Ectodermal cell (in vitro differentiated cells): Measurements from ENCODE around the gene HMCN2.

Experiments
- H3K27ac ChIP-seq: 2 replicates; pipeline ENCODE4 v1.7.0; 2013; ENCODE audit warnings: mild to moderate bottlenecking, low read depth, low read length; ENCODE audit not compliant: insufficient read depth, poor library complexity, severe bottlenecking
- H3K27me3 ChIP-seq: 2 replicates; pipeline ENCODE4 v1.7.0; 2013; ENCODE audit warnings: mild to moderate bottlenecking, low read length; ENCODE audit not compliant: insufficient read depth, control insufficient read depth, poor library complexity, severe bottlenecking
- H3K36me3 ChIP-seq: one replicate; pipeline ENCODE4 v1.7.0; 2013; ENCODE audit warnings: low read length; ENCODE audit not compliant: control insufficient read depth, insufficient read depth
- H3K4me1 ChIP-seq: one replicate; pipeline ENCODE4 v1.7.0; 2013; ENCODE audit warnings: low read length; ENCODE audit not compliant: control insufficient read depth, insufficient read depth
- H3K4me3 ChIP-seq: 2 replicates; pipeline ENCODE4 v1.7.0; 2013; ENCODE audit warnings: low read depth, low read length, control low read depth; ENCODE audit not compliant: insufficient read depth
- H3K9me3 ChIP-seq: 2 replicates; pipeline ENCODE4 v1.7.0; 2013; ENCODE audit warnings: mild to moderate bottlenecking, low read length, moderate library complexity; ENCODE audit not compliant: control insufficient read depth
- WGBS, 2 experiments: methylation state at CpG; one replicate each; pipeline ENCODE4 v1.1.7; 2013; ENCODE audit warnings: missing lambda C conversion rate in 2 of 2; 5-methylcytosine and 5-hydroxymethylcytosine counted together

Gene HMCN2

DNA sequence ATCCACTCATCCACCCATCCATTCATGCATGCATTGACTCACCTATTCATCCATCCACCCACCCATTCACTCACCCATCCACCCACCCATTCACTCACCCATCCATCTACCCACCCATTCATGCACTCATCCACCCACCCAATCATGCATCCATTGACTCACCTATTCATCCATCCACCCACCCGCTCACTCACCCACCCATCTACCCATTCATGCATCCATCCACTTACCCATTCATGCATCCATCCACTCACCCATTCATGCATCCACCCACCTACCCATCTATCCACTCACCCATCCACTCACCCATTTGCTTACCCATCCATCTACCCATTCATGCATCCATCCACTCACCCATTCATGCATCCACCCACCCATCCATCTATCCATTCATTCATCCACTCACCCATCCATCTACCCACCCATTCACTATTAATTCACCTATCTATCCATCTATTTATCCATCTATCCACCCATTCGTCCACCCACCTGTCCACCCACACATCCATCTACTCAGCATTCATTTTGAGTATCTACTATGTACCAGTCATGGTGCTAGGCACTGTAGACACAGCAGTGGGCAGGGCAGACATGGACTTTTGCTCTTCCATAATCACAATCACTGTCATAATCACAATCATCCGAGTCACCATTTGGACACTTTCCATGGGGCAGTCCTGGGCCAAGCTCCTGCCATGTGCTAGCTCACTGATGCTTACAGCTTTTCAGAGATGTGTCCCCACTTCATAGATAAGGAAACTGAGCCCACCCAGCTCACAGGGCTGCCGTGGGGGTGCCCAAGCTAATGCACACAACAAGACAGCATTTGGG is 34.4 kb downstream of the HMCN2 start:
- H3K27me3 ChIP-seq = no peaks in the 10 kb centered on the region
- H3K4me1 ChIP-seq = peaks cover 2% of the 10 kb centered on the region
- H3K9me3 ChIP-seq = no peaks in the 10 kb centered on the region
- H3K36me3 ChIP-seq = no peaks in the 10 kb centered on the region
- WGBS, 2 experiments = 88 to 92% methylated on average over 4 of the region's 4 CpGs
- H3K27ac ChIP-seq = no peak overlapping the region
- no peak overlapping the region for H3K4me3 ChIP-seq

DNA sequence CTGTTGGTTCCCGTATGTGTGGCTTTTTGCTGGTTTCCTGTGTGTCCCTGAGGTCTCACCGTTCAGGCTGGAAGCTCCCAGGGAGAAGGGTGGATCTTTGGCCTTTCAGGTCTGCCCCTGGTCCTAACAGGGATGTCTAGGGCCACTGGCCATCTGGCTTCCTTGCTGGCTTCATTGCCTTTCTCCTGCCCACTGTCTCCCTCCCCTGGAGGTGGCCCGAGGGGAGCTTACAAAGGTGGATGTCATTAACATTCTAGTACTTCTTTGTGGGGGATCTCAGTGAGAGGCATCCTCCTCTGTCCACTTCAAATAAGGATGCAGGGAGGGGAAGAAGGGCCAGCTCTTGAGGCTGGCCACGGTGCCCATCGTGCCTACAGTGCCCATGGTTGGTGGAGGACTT is 35.2 kb downstream of the HMCN2 start:
- H3K4me3 ChIP-seq = no peak overlapping the region
- H3K9me3 ChIP-seq = no peaks in the 10 kb centered on the region
- no peaks in the 10 kb centered on the region for H3K27me3 ChIP-seq
- no peaks in the 10 kb centered on the region for H3K36me3 ChIP-seq
- no peak overlapping the region for H3K27ac ChIP-seq
- 70 to 78% methylated on average over 5 of the region's 5 CpGs for WGBS, 2 experiments
- H3K4me1 ChIP-seq = peaks cover 2% of the 10 kb centered on the region

DNA sequence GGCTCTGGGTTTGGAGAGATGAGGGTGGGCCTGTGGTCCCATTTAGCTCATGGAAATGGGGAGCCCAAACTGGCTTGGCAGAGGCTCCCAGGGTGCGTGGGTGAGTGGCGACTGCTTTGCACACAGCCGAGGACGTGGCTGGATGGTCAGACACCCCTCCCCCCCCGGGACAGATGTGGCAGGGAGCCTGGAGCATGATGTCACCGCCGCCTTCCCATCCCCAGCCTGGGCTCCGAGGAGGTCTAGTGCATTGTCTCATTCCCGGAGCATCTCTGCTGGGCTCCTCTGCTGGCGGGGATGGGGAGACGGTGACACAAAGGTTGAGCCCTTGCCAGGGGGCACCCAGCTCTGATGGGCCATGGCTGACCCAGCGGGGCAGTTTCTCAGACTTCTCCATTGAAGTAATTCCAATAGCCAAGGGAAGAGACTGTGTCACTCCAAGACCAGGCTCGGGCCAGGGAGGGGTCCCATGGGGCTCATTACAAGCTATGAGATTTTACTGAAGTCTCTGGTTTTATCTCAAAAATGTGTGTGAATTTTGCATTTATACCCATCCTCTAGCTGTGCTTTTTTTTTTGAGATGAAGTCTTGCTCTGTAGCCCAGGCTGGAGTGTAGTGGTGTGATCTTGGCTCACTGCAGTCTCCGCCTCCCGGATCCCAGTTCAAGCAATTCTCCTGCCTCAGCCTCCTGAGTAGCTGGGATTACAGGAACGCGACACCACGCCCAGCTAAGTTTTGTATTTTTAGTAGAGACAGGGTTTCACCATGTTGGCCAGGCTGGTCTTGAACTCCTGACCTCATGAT is 36.1 kb downstream of the HMCN2 start:
- Histone ChIP-seq H3K27me3 (no peaks in the 10 kb centered on the region), H3K4me3 (no peak overlapping the region), H3K27ac (no peak overlapping the region), H3K36me3 (no peaks in the 10 kb centered on the region), H3K9me3 (no peaks in the 10 kb centered on the region), H3K4me1 (peaks cover 2% of the 10 kb centered on the region)
- 87% methylated on average over 18 of the region's 18 CpGs for WGBS, 2 experiments

DNA sequence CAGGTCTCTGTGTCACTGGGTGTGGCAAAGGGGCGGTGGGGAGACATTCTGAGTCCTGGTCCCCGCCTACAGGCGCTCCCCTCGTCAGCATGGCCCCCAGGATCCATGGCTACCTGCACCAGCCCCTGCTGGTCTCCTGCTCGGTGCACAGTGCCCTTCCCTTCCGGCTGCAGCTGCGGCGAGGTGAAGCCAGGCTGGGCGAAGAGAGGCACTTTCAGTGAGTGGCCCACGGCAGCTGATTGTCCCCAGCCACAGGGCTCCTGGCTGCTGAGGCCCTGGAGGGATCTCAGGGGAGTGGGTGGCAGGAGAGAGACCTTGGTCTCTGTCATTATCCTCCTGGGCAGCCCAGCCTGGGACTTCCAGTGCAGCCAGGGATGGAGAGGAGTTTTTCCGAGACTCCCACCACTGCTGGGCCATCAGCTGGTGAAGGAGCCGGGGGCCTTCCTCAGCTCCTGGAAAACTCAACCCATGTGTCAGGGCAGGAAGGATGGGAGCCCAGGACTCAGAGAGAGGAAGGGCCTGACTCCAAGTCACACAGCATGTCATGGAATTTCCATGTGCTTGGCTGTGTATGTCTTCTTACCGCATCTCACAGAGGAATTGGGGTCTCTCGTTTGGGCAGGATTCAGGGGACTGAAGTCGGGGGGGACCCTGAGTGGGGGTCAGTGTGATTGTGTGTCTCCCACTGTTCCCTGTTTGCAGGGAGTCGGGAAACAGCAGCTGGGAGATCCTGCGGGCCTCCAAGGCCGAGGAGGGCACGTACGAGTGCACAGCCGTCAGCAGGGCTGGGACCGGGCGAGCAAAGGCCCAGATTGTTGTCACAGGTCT is 37.4 kb downstream of the HMCN2 start:
- no peak overlapping the region for H3K27ac ChIP-seq
- no peaks in the 10 kb centered on the region for H3K4me1 ChIP-seq
- H3K36me3 ChIP-seq = no peaks in the 10 kb centered on the region
- no peaks in the 10 kb centered on the region for H3K9me3 ChIP-seq
- no peaks in the 10 kb centered on the region for H3K27me3 ChIP-seq
- WGBS, 2 experiments = 94% methylated on average over 23 of the region's 23 CpGs
- H3K4me3 ChIP-seq = no peak overlapping the region

DNA sequence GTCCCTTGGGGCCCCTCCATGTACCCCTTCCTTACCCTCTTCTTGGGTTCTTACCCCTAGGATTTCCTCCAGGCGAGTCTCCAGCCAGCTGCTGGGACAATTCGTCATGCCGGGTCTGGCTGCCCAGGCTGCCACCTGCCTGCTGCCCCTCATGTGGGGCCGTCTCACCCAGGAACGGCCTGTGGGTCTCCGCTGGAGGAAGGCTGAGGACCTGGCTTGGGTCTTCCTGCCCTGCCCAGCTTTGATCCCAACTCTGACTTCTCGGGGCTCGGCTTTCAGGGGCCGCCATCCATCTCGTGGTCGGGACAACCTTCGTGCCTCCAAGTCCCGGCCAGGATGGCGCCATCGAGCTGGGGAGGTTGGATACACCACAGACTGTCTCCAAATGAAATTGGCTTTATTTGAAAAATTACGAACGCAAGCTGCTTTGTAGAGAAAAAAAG is 38.1 kb downstream of the HMCN2 start:
- H3K27ac ChIP-seq = no peak overlapping the region
- 90 to 91% methylated on average over 17 of the region's 17 CpGs for WGBS, 2 experiments
- H3K27me3 ChIP-seq = no peaks in the 10 kb centered on the region

DNA sequence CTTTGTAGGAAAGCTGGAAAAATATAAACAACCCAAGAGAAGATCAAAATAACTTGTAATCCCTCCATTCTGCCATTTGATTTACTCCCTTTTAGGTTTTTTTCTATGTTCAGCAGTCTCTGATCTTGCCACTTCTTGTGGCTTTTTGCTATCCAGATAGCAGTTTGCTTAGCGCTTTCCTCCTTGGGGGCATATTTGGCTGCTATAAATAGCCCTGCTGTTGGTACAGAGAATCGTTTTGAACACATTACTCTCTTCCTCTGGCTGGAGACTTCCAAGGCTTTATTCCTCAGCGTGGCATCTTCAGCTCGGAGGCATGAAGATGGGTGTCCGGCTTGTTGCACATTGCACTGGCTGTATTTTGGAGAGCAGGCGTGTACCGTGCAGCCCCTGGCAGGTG is 38.6 kb downstream of the HMCN2 start:
- Histone ChIP-seq H3K4me3 (no peak overlapping the region), H3K36me3 (no peaks in the 10 kb centered on the region), H3K27me3 (no peaks in the 10 kb centered on the region), H3K9me3 (no peaks in the 10 kb centered on the region), H3K4me1 (no peaks in the 10 kb centered on the region), H3K27ac (no peak overlapping the region)
- 93% methylated on average over 7 of the region's 7 CpGs for WGBS, 2 experiments

More for the DNA sequence above, 38.1 kb downstream of the HMCN2 start:
- Histone ChIP-seq H3K4me1 (no peaks in the 10 kb centered on the region), H3K9me3 (no peaks in the 10 kb centered on the region), H3K4me3 (no peak overlapping the region), H3K36me3 (no peaks in the 10 kb centered on the region)

DNA sequence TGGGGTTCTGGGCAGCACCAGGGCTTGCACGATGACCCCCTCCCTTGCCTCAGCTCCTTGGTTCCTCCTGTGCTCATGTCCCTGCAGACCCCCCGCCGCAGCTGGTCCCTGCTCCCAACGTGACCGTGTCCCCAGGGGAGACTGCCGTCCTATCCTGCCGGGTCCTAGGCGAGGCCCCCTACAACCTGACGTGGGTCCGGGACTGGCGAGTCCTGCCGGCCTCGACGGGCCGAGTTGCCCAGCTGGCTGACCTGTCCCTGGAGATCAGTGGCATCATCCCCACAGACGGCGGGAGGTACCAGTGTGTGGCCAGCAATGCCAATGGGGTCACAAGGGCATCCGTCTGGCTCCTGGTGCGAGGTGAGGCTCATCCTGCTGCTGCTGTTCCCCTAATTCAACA is 39.1 kb downstream of the HMCN2 start:
- Histone ChIP-seq H3K27me3 (no peaks in the 10 kb centered on the region), H3K9me3 (no peaks in the 10 kb centered on the region), H3K4me1 (no peaks in the 10 kb centered on the region), H3K27ac (no peak overlapping the region), H3K36me3 (no peaks in the 10 kb centered on the region), H3K4me3 (no peak overlapping the region)
- 95% methylated on average over 19 of the region's 19 CpGs for WGBS, 2 experiments

DNA sequence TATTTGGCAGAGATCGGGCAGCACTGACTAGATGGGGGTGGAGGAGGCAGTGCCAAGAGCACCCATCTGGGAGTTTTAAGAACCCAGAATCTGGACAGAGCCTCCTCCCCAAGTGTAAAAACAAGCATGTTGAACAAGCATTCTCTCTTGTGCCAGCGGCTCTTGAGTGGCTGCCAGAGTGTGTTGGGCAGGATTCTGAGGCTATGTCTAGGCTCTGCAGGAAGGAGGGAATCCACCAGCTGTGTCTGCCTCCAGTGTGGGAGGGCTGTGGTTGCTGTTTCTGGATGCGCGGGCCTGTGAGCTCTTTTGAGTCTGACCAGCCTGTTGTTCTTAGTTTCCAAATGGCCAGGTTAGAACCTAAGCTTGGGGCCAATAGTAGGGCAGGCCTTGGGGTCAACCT is 39.8 kb downstream of the HMCN2 start:
- no peak overlapping the region for H3K4me3 ChIP-seq
- WGBS, 2 experiments = 94 to 95% methylated on average over 4 of the region's 4 CpGs
- no peaks in the 10 kb centered on the region for H3K4me1 ChIP-seq
- H3K27ac ChIP-seq = no peak overlapping the region
- H3K36me3 ChIP-seq = no peaks in the 10 kb centered on the region
- H3K9me3 ChIP-seq = no peaks in the 10 kb centered on the region
- H3K27me3 ChIP-seq = no peaks in the 10 kb centered on the region

DNA sequence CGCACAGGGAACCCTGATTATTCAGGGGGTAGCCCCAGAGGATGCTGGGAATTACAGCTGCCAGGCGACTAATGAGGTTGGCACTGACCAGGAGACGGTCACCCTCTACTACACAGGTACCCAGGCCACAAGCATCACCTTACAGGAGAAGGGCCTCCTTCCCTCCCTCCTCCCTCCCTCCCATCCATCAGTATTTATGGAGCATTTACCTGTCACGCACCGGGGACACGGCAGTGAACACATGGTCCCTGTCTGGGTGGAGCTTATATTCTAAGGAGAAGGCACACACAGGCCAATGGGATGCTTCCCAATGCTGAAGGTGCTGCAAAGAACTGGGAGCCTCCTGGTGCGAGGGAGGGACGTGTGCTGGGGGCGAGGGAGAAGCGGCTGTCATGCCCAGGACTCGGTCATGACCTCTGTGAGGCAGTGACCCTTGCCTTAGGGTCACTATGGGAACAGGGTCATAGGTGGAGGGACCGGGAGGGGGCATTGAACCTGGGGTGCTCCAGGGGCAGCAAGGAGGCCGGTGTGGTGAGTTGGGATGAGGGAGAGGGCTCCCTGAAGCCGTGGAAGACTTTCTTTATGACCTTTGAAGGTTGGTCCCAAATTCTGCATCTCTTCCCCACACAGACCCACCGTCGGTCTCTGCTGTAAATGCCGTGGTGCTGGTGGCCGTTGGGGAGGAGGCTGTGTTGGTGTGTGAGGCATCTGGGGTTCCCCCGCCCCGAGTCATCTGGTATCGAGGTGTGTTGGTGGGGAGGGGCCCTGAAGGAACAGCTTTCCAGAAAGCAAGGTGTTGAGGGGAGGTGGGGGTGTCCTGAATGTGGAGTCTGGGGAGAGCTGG is 41.5 kb downstream of the HMCN2 start:
- Histone ChIP-seq H3K4me3 (no peak overlapping the region), H3K4me1 (no peaks in the 10 kb centered on the region), H3K27ac (no peak overlapping the region), H3K27me3 (no peaks in the 10 kb centered on the region), H3K36me3 (no peaks in the 10 kb centered on the region), H3K9me3 (no peaks in the 10 kb centered on the region)
- WGBS, 2 experiments = 91 to 92% methylated on average over 21 of the region's 21 CpGs
